GM23338 (cell line): Measurements from ENCODE around the gene AKT2. TPM values are rescaled to one million over a fixed set of nuclear protein-coding genes. Genes with fewer than 3 reads are reported as not detected.

Experiments
- ATAC-seq: fragments of 200-7000 bp; cut with Tn5 transposase; 3 replicates; pipeline ENCODE4 v1.9.1; 2020
- DNase-seq: peaks from one replicate; pipeline ENCODE4 v3.0.0-alpha.2; 2015; ENCODE audit warnings: low spot score
- H2AFZ ChIP-seq: fragments of 200-600 bp; sonication (generic); 2 replicates; pipeline ENCODE4 v1.8.0; 2016; ENCODE audit warnings: antibody characterized with exemption, mild to moderate bottlenecking, moderate library complexity
- H3F3A ChIP-seq: fragments of 200-600 bp; sonication (generic); replicated peaks from 2 replicates; pipeline ENCODE4 v1.8.0; 2017; ENCODE audit warnings: antibody characterized with exemption, mixed run types, low read depth
- H3K27ac ChIP-seq: fragments of 200-600 bp; sonication (generic); 2 replicates; pipeline ENCODE4 v1.6.1; 2016; ENCODE audit warnings: low read depth
- H3K27me3 ChIP-seq: fragments of 200-600 bp; sonication (generic); 2 replicates; pipeline ENCODE4 v1.8.0; 2016; ENCODE audit warnings: mild to moderate bottlenecking, mixed run types, moderate library complexity; ENCODE audit not compliant: insufficient read depth
- H3K36me3 ChIP-seq: fragments of 200-600 bp; sonication (generic); 2 replicates; pipeline ENCODE4 v1.8.0; 2016; ENCODE audit warnings: mild to moderate bottlenecking; ENCODE audit not compliant: insufficient read depth
- H3K4me1 ChIP-seq: fragments of 200-600 bp; sonication (generic); 2 replicates; pipeline ENCODE4 v1.8.0; 2016; ENCODE audit warnings: mild to moderate bottlenecking, moderate library complexity; ENCODE audit not compliant: insufficient read depth
- H3K4me2 ChIP-seq: fragments of 200-600 bp; sonication (generic); 2 replicates; pipeline ENCODE4 v1.7.1; 2017; ENCODE audit warnings: mixed run types
- H3K4me3 ChIP-seq: fragments of 200-600 bp; sonication (generic); 2 replicates; pipeline ENCODE4 v1.6.1; 2016; ENCODE audit warnings: mixed run types
- H3K79me2 ChIP-seq: fragments of 200-600 bp; sonication (generic); replicated peaks from 2 replicates; pipeline ENCODE4 v1.8.0; 2017; ENCODE audit warnings: mild to moderate bottlenecking; ENCODE audit not compliant: insufficient read depth
- H3K9me2 ChIP-seq: fragments of 200-600 bp; sonication (generic); 2 replicates; pipeline ENCODE4 v1.8.0; 2017; ENCODE audit not compliant: insufficient read depth
- H4K20me1 ChIP-seq: fragments of 200-600 bp; sonication (generic); replicated peaks from 2 replicates; pipeline ENCODE4 v1.8.0; 2017; ENCODE audit warnings: mild to moderate bottlenecking; ENCODE audit not compliant: insufficient read depth
- H3K27ac Mint-ChIP-seq: 2 replicates; pipeline ENCODE4 v1.8.0; 2020; ENCODE audit warnings: inconsistent platforms, mild to moderate bottlenecking, moderate library complexity, mixed read lengths
- H3K27me3 Mint-ChIP-seq: 3 replicates; pipeline ENCODE4 v1.8.0; 2022; ENCODE audit warnings: low read depth, mild to moderate bottlenecking, moderate library complexity, mixed read lengths, inconsistent platforms; ENCODE audit not compliant: insufficient read depth, poor library complexity
- H3K36me3 Mint-ChIP-seq: 3 replicates; pipeline ENCODE4 v1.8.0; 2021; ENCODE audit warnings: low read depth, mild to moderate bottlenecking, inconsistent platforms, moderate library complexity, mixed read lengths
- H3K4me1 Mint-ChIP-seq: 3 replicates; pipeline ENCODE4 v1.8.0; 2020; ENCODE audit warnings: mild to moderate bottlenecking, inconsistent platforms, mixed read lengths
- H3K4me3 Mint-ChIP-seq: 3 replicates; pipeline ENCODE4 v1.8.0; 2021; ENCODE audit warnings: moderate library complexity, mild to moderate bottlenecking, inconsistent platforms, mixed read lengths
- H3K9me3 Mint-ChIP-seq: 3 replicates; pipeline ENCODE4 v1.8.0; 2020; ENCODE audit warnings: moderate library complexity, mild to moderate bottlenecking, inconsistent platforms, mixed read lengths
- CTCF ChIP-seq, 2 experiments: fragments of 200-600 bp in 1 of 2; sonication (generic) in 1 of 2; conservative IDR thresholded peaks; 2 replicates each; pipeline versions ENCODE4 v1.5.1 to v1.6.1; 2016 to 2017; ENCODE audit warnings: antibody characterized with exemption in 2 of 2, low read depth in 2 of 2, mild to moderate bottlenecking in 2 of 2, moderate library complexity in 1 of 2
- ETS1 ChIP-seq: IDR thresholded peaks from 2 replicates; pipeline ENCODE4 v1.6.1; 2016; ENCODE audit warnings: antibody characterized with exemption
- EZH2 ChIP-seq: fragments of 200-600 bp; sonication (generic); IDR thresholded peaks from one replicate; pipeline ENCODE4 v1.8.0; 2017; ENCODE audit warnings: antibody characterized with exemption, mild to moderate bottlenecking, low read depth; ENCODE audit not compliant: unreplicated experiment
- EZH2phosphoT487 ChIP-seq: fragments of 200-600 bp; sonication (generic); IDR thresholded peaks from one replicate; pipeline ENCODE4 v1.8.1; 2018; ENCODE audit warnings: antibody characterized with exemption; ENCODE audit not compliant: unreplicated experiment
- JUNB ChIP-seq: IDR thresholded peaks from one replicate; pipeline ENCODE4 v1.6.1; 2016; ENCODE audit warnings: antibody characterized with exemption; ENCODE audit not compliant: unreplicated experiment
- POLR2AphosphoS5 ChIP-seq: IDR thresholded peaks from 2 replicates; pipeline ENCODE4 v1.6.1; 2016; ENCODE audit warnings: antibody characterized with exemption, low read depth
- STAT1 ChIP-seq: IDR thresholded peaks from one replicate; pipeline ENCODE4 v1.6.1; 2016; ENCODE audit warnings: antibody characterized with exemption; ENCODE audit not compliant: unreplicated experiment
- ZNF462 ChIP-seq: fragments of 250-450 bp; sonication (Bioruptor Pico); IDR thresholded peaks from 2 replicates; pipeline ENCODE4 v1.5.0; 2020; ENCODE audit warnings: mild to moderate bottlenecking, moderate library complexity
- polyA plus RNA-seq: library from polyadenylated mRNA; unstranded; fragments of >200 nt; fragmentation: Nextera tagmentation; extraction: Ambion mirVana; gene quantifications from 2 replicates; pipeline ENCODE4 v1.2.1, GENCODE V29; 2016
- total RNA-seq: library from RNA; depleted of rRNA; stranded (reverse); fragments of >200 nt; shearing (Covaris generic); gene quantifications from 2 replicates; pipeline ENCODE4 v1.2.3, GENCODE V29; 2014

Gene AKT2
- total and polyA plus RNA-seq, 2 experiments from 2014 or later, result 17.6 to 123 TPM

GRCh38 chr19:40221858-40222619 is 63.1 kb downstream of the AKT2 start (continued):
- TF ChIP-seq ZNF462 (CRISPR knock-in tag) (no peak), CTCF (conservative IDR thresholded peaks at IDR 0.05; ENCODE audit: low read depth in 2 of 2) (peak; percentile 85 to 92)

- no peak overlapping the region for H3K27ac ChIP-seq
- H3F3A ChIP-seq, result peaks cover 13% of the 10 kb centered on the region
- H3K4me3 ChIP-seq, result no peak overlapping the region
- no peak for DNase-seq
- no peak overlapping the region for H3K4me3 Mint-ChIP-seq
- peaks cover 13% of the 10 kb centered on the region for H3K4me1 Mint-ChIP-seq
- H3K4me2 ChIP-seq, result no peak overlapping the region
- H3K36me3 ChIP-seq, result no peaks in the 10 kb centered on the region
- H3K9me3 Mint-ChIP-seq, result peaks cover 9% of the 10 kb centered on the region
- H3K79me2 ChIP-seq, result no peaks in the 10 kb centered on the region
- H3K27me3 ChIP-seq, result peaks cover 21% of the 10 kb centered on the region
- H3K4me1 ChIP-seq, result peaks cover 1% of the 10 kb centered on the region; the same call in 1 of the 2 replicates
- ATAC-seq, result no peak
- no peak overlapping the region for H2AFZ ChIP-seq
- H3K36me3 Mint-ChIP-seq, result peaks cover 5% of the 10 kb centered on the region
- peaks cover 40% of the 10 kb centered on the region for H3K27me3 Mint-ChIP-seq
- H3K9me2 ChIP-seq, result no peaks in the 10 kb centered on the region
- H4K20me1 ChIP-seq, result 0 out of 2 replicates have a peak, but pooled peaks cover 3% of the 10 kb centered on the region
- no peak overlapping the region for H3K27ac Mint-ChIP-seq
- no peak for TF ChIP-seq POLR2AphosphoS5
- no peak for TF ChIP-seq JUNB
- TF ChIP-seq CTCF (conservative IDR thresholded peaks at IDR 0.05; ENCODE audit: low read depth in 2 of 2), result no peak
- TF ChIP-seq STAT1, result no peak
- no peak for TF ChIP-seq EZH2phosphoT487
- TF ChIP-seq EZH2, result no peak
- no peak for TF ChIP-seq ETS1
Measured at GRCh38 chr19:40220674-40221073, 64.5 kb downstream of the AKT2 start.
